GM12801 (cell line): ENCODE data around the gene FAM168A.

Experiments used
- TF ChIP-seq, protein P1 (sequence below): IDR thresholded peaks from one replicate; pipeline ENCODE4 v1.5.1; 2011; ENCODE audit warnings: control low read depth; ENCODE audit not compliant: insufficient read length; ENCODE audit errors: extremely low read depth

The FAM168A gene

DNA sequence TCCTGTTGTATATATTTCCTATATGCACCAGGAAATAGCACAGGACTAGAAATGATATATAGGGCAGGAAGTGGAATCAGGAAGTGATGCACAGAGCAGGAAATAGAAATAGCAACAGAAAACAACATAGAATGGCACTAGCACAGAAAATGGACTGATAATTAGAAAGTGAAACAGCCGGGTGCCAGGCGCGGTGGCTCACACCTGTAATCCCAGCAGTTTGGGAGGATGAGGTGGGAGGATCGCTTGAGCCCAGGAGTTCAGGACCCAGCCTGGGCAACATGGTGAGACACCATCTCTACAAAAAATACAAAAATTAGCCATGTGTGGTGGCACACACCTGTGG lies 231.7 kb downstream of the FAM168A start:
- TF ChIP-seq, protein P1, sequence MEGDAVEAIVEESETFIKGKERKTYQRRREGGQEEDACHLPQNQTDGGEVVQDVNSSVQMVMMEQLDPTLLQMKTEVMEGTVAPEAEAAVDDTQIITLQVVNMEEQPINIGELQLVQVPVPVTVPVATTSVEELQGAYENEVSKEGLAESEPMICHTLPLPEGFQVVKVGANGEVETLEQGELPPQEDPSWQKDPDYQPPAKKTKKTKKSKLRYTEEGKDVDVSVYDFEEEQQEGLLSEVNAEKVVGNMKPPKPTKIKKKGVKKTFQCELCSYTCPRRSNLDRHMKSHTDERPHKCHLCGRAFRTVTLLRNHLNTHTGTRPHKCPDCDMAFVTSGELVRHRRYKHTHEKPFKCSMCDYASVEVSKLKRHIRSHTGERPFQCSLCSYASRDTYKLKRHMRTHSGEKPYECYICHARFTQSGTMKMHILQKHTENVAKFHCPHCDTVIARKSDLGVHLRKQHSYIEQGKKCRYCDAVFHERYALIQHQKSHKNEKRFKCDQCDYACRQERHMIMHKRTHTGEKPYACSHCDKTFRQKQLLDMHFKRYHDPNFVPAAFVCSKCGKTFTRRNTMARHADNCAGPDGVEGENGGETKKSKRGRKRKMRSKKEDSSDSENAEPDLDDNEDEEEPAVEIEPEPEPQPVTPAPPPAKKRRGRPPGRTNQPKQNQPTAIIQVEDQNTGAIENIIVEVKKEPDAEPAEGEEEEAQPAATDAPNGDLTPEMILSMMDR = no peak

DNA sequence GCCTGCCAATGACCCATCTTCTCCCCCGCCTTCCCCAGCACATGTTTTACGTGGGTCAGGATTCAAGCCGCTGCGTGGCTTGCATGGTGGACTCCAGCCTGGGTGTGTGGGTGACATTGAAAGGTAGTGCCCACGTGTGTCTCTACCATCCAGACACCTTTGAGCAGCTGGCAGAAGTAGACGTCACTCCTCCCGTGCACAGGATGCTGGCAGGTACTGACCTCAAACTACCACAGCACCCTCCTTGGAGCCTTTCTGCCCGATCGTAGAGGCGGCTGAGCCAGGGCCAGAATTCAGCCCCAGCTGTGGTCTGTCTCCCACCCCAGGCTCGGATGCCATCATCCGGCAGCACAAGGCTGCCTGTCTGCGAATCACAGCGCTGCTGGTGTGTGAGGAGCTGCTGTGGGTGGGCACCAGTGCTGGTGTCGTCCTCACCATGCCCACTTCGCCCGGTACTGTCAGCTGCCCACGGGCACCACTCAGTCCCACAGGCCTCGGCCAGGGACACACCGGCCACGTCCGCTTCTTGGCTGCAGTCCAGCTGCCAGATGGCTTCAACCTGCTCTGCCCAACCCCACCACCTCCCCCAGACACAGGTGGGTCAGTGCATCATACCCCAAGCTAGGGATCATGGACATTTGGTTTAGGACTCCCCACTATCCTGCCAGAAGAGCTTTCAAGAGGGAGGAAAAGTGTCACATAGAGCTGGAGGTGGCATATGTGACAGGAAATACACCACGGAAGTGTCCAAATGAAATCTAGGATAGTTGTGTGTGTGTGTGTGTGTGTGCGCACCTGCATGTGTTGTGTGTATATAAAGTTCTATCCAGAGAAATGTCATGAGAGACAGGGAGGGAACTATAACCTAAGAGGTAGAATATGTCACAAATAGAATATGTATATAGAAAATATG lies 232.3 kb downstream of the FAM168A start:
- TF ChIP-seq, protein P1 = no peak

DNA sequence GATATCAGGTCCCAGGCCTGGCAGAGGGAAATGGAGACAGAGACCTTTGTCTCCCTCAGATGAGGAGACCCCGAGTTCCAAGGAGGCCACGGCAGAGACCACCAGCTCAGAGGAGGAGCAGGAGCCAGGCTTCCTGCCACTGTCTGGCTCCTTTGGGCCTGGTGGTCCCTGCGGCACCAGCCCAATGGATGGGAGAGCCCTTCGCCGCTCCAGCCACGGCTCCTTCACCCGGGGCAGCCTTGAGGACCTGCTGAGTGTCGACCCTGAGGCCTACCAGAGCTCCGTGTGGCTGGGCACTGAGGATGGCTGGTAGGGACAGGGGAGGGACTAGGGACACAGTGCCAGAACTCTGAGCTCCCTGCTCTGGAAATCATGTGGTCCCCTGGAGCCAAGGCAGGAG lies 234.8 kb downstream of the FAM168A start:
- TF ChIP-seq, protein P1 = no peak

DNA sequence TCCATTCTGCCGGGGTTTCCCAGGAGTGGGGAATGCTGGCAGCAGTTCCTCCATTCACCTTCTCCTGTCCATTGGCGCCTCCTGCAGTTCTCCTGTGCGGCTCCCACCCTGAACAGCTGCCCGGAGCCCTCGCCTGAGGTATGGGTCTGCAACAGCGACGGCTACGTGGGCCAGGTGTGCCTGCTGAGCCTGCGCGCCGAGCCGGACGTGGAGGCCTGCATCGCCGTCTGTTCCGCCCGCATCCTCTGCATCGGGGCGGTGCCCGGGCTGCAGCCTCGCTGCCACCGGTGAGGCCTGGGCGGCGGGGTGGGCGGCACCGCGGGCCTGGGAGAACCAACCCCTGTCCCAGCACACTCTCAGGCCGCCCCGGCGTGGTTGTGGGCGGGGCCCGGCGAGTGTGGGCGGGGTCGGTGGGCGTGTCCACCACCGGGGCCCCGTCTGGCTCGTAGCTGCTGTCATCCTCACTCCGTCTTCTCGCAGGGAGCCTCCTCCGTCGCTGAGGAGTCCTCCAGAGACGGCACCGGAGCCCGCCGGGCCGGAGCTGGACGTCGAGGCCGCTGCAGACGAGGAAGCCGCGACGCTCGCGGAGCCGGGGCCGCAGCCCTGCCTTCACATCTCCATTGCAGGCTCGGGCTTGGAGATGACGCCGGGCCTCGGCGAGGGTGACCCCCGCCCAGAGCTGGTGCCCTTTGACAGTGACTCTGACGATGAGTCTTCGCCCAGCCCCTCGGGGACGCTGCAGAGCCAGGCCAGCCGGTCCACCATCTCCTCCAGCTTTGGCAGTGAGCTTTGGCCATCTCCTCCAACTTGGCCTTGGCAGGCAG lies 235.7 kb downstream of the FAM168A start:
- TF ChIP-seq, protein P1 = no peak

DNA sequence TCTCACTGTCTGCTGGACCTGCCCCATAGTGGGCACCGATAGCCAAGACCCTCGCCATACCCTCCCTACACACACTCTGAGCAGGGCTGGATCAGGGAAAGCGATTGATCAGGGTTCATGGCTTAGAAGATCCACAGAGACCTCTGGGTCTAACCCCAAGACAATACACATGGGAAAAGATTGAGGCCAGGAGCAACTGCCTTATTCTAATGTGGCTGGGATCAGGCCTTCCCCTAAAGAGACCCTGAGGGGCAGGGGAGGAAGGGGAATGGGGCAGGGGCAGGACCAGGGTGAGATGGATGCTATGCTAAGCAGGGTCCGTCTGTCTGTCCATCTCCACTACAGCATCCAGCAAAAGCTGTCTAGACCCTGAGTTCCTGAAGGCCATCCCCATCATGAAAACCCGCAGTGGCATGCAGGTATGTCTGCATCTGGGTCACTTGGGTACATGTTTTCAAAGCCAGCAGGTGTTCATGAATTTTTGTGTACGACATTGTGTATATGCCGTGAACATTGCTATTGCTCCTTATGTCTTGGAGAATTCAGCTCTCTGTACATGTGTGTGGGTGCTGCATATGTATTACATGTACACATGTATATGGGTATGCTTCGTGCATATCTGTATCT lies 237.1 kb downstream of the FAM168A start:
- TF ChIP-seq, protein P1 = no peak

DNA sequence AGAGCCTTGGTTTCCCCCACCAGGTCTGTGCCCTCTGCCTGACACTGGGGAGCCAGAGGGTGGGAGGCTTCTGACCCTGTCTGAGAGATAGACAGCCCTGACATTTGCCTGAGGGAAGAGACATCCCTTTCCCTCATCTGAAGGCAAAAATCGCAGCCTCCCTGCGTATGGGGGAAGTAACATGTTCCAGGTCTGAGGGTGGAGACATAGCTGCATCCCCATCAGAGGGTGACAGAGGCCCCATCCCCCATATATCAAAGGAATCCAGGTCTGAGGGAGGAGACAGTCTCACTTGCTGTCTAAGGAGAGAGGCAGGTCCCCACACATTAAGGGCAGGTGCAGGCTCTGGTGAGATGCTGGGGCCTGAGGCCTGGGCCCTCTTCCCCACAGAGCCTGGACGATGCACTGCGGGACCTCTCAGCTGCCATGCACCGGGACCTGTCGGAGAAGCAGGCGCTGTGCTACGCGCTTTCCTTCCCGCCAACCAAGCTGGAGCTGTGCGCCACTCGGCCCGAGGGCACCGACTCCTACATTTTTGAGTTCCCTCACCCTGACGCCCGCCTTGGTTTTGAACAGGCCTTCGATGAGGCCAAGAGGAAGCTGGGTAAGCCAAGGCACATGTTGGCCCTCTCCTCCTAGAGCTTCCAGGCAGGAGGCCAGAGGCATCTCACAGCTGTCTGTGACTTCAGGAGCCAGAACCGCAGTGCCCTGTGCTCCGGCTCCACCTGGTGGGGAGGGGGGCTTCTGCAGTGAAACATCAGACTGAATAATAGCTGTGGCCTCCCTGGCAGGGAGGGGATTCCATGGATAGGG lies 237.8 kb downstream of the FAM168A start:
- TF ChIP-seq, protein P1 = no peak

DNA sequence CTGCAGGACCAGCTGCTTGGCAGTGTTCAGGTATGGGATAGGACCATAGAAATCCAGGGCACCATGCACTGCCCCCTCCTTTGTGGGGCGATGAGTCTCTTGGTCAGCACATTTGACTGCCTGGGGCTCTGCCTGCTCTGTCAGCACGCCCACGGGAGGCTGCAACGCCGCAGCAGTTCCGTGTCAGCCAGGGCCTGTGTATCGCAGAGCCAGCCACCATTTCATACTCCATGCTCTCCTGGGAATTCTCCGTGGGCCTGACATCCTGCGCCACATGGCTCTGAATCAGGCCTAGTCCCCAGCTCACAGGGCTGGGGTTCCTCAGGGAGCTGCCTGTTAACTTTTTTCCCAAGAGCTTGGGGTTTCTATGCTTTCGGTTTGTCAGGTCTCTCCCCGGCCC lies 238.6 kb downstream of the FAM168A start:
- TF ChIP-seq, protein P1 = no peak
